Activated T-helper 1 cell treated with anti-CD3 and anti-CD28 coated beads, Interleukin-2, amount 50 U/mL, for 16 hours (primary cell): ENCODE data around the gene COX6A1.

Experiments used
- DNase-seq, 2 donors: peaks; one replicate each; pipeline ENCODE4 v3.0.0-alpha.2; 2020; ENCODE audit warnings: low read depth in 1 of 2, low spot score in 1 of 2

Gene COX6A1

DNA sequence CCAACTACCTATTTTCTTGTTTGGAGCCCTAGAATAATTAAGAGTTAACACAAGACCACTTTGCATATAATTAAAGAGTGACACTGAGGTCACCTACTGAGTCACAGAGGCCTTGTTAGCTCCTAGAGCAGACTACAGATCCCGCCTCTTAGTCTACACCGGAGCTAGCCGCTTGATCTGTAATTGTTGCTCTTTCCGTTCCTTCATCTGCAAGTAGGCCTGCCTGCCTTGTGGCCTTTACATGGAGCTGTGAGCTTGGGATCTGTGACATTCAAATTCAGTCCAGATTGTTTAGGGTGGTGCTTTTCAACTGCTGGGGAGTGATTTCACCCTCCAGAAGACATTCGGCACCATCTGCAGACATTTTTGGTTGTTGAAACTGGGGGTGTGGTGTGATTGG, 52.4 kb downstream of the COX6A1 start:
- DNase-seq = no peak
